PC-9 (cell line): ENCODE measurements around the gene CHST15. TPM values are rescaled to one million over a fixed set of nuclear protein-coding genes. Genes with fewer than 3 reads are reported as not detected.

Source experiments
- BruUV-seq: library from RNA; stranded (reverse); fragments of 400-500 nt; replicated peaks from 2 replicates; lab custom pipeline; 2021; lab: Mats Ljungman, UMichigan
- CTCF ChIA-PET: fragments of 300-600 bp; sonication (Branson Sonifier 250); formaldehyde crosslinking; loops from one replicate; lab custom pipeline; 2022; ENCODE audit warnings: antibody characterized with exemption; lab: Charles Lee
- POLR2A ChIA-PET: fragments of 300-600 bp; sonication (Branson Sonifier 250); formaldehyde crosslinking; loops from one replicate; lab custom pipeline; 2022; ENCODE audit warnings: antibody characterized with exemption; ENCODE audit not compliant: unreplicated experiment; lab: Charles Lee
- DNase-seq, 2 experiments: peaks; one replicate each; pipeline versions ENCODE4 v3.0.0 to v3.0.0-alpha.2; 2015 to 2022; ENCODE audit warnings: mixed read lengths in 1 of 2
- H2AFZ ChIP-seq: fragments of 200-600 bp; sonication (generic); 2 replicates; pipeline ENCODE4 v1.8.1; 2017; ENCODE audit warnings: antibody characterized with exemption
- H3F3A ChIP-seq: fragments of 200-600 bp; sonication (generic); 2 replicates; pipeline ENCODE4 v1.8.1; 2017; ENCODE audit warnings: antibody characterized with exemption, mild to moderate bottlenecking, low read depth; ENCODE audit not compliant: insufficient read depth
- H3K27ac ChIP-seq: fragments of 200-600 bp; sonication (generic); 2 replicates; pipeline ENCODE4 v1.6.1; 2016; ENCODE audit warnings: mixed run types
- H3K27me3 ChIP-seq: fragments of 200-600 bp; sonication (generic); 2 replicates; pipeline ENCODE4 v1.6.1; 2016; ENCODE audit warnings: low read depth, mixed run types; ENCODE audit not compliant: insufficient read depth
- H3K36me3 ChIP-seq: fragments of 200-600 bp; sonication (generic); 2 replicates; pipeline ENCODE4 v1.6.1; 2016; ENCODE audit warnings: low read depth, mixed run types
- H3K4me1 ChIP-seq: fragments of 200-600 bp; sonication (generic); replicated peaks from 2 replicates; pipeline ENCODE4 v1.6.1; 2016; ENCODE audit warnings: mixed run types; ENCODE audit not compliant: insufficient read depth
- H3K4me2 ChIP-seq: fragments of 200-600 bp; sonication (generic); 2 replicates; pipeline ENCODE4 v1.6.1; 2017; ENCODE audit warnings: mixed run types
- H3K4me3 ChIP-seq: fragments of 200-600 bp; sonication (generic); 2 replicates; pipeline ENCODE4 v1.6.1; 2016; ENCODE audit warnings: mixed run types
- H3K79me2 ChIP-seq: fragments of 200-600 bp; sonication (generic); 2 replicates; pipeline ENCODE4 v1.6.1; 2017; ENCODE audit warnings: low read depth, mixed run types
- H3K9me2 ChIP-seq: fragments of 200-600 bp; sonication (generic); 2 replicates; pipeline ENCODE4 v1.8.1; 2017; ENCODE audit warnings: mild to moderate bottlenecking; ENCODE audit not compliant: insufficient read depth
- H3K9me3 ChIP-seq: fragments of 200-600 bp; sonication (generic); 2 replicates; pipeline ENCODE4 v1.8.1; 2016; ENCODE audit warnings: low read depth; ENCODE audit not compliant: insufficient read depth
- H4K20me1 ChIP-seq: fragments of 200-600 bp; sonication (generic); 2 replicates; pipeline ENCODE4 v1.8.1; 2017; ENCODE audit not compliant: insufficient read depth
- CTCF ChIP-seq: fragments of 200-600 bp; sonication (generic); conservative IDR thresholded peaks from 2 replicates; pipeline ENCODE4 v1.6.1; 2017; ENCODE audit warnings: mixed run types, antibody characterized with exemption, mild to moderate bottlenecking, moderate library complexity
- EZH2 ChIP-seq: fragments of 200-600 bp; sonication (generic); IDR thresholded peaks from 2 replicates; pipeline ENCODE4 v1.8.0; 2017; ENCODE audit warnings: antibody characterized with exemption, low read depth
- intact Hi-C: fragments of 100-400 bp; cut with micrococcal nuclease; formaldehyde crosslinking; loops from one replicate; pipeline ENCODE4 v1.10.0; 2022; ENCODE audit not compliant: unreplicated experiment
- total RNA-seq: library from RNA; stranded (reverse); gene quantifications from 2 replicates; pipeline ENCODE4 v1.2.3, GENCODE V29; 2021

Gene CHST15
- total RNA-seq, 1 experiment from 2014 or later, result 24.6 TPM

- POLR2A ChIA-PET, result no interaction called here
- H3K4me3 ChIP-seq, result no peak overlapping the region
- no peaks in the 10 kb centered on the region for H3K4me1 ChIP-seq
- no peaks in the 10 kb centered on the region for H3K9me3 ChIP-seq
- BruUV-seq, result no TSS peak
- no peaks in the 10 kb centered on the region for H3K27me3 ChIP-seq
- DNase-seq, result no peak
- H3F3A ChIP-seq, result no peaks in the 10 kb centered on the region
- H2AFZ ChIP-seq, result no peak overlapping the region
- no peak for TF ChIP-seq EZH2
- no peak for TF ChIP-seq CTCF
- no peak overlapping the region for H3K27ac ChIP-seq
- H3K36me3 ChIP-seq, result 0 out of 2 replicates have a peak, but pooled peaks cover 3% of the 10 kb centered on the region
- H4K20me1 ChIP-seq, result no peaks in the 10 kb centered on the region
- H3K9me2 ChIP-seq, result no peaks in the 10 kb centered on the region
- CTCF ChIA-PET, result no interaction called here
- H3K79me2 ChIP-seq, result no peaks in the 10 kb centered on the region
- H3K4me2 ChIP-seq, result no peak overlapping the region
- intact Hi-C loops, result no loop called here
Observed at GRCh38 chr10:124012991-124013390, 80.4 kb downstream of the CHST15 start.

DNA sequence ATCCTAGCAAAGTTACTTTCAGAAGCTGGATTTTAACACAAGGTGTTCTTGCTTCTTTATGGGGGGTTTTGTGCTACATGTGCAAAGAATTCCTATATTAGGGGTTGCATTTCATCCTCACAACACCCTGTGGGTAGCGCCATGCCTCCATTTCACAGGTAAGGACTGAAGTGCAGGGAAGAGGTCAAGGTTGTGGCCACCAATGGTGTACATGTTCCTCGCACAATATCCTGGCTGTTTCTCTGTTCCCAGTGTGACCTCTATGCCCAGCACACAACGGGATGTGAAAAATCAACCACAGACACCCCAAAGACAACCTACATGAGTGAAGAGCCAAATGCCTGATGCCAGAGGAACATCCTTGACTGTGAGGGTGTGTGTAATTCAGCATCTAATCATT is 80.8 kb downstream of the CHST15 start:
- POLR2A ChIA-PET, result no interaction called here
- TF ChIP-seq CTCF (no peak), EZH2 (no peak)

GRCh38 chr10:124012066-124012465 is 81.3 kb downstream of the CHST15 start:
- Histone ChIP-seq H3K4me2 (no peak overlapping the region), H3F3A (no peaks in the 10 kb centered on the region), H3K36me3 (0 out of 2 replicates have a peak, but pooled peaks cover 3% of the 10 kb centered on the region), H2AFZ (no peak overlapping the region), H3K9me2 (no peaks in the 10 kb centered on the region), H3K27ac (no peak overlapping the region), H3K79me2 (no peaks in the 10 kb centered on the region), H3K4me3 (no peak overlapping the region), H3K4me1 (no peaks in the 10 kb centered on the region), H3K27me3 (no peaks in the 10 kb centered on the region), H3K9me3 (no peaks in the 10 kb centered on the region), H4K20me1 (no peaks in the 10 kb centered on the region)
- no peak for TF ChIP-seq CTCF
- no peak for TF ChIP-seq EZH2
- CTCF ChIA-PET, result no interaction called here
- no peak for DNase-seq
- no TSS peak for BruUV-seq
- intact Hi-C loops, result no loop called here
- POLR2A ChIA-PET, result no interaction called here

More for the DNA sequence above, 80.8 kb downstream of the CHST15 start:
- Histone ChIP-seq H3F3A (no peaks in the 10 kb centered on the region), H3K36me3 (0 out of 2 replicates have a peak, but pooled peaks cover 3% of the 10 kb centered on the region), H2AFZ (no peak overlapping the region), H3K27me3 (no peaks in the 10 kb centered on the region), H3K79me2 (no peaks in the 10 kb centered on the region), H3K4me1 (no peaks in the 10 kb centered on the region), H3K9me3 (no peaks in the 10 kb centered on the region), H3K4me2 (no peak overlapping the region), H3K9me2 (no peaks in the 10 kb centered on the region), H3K27ac (no peak overlapping the region), H4K20me1 (no peaks in the 10 kb centered on the region), H3K4me3 (no peak overlapping the region)
- intact Hi-C loops, result no loop called here
- CTCF ChIA-PET, result no interaction called here
- DNase-seq, result no peak
- no TSS peak for BruUV-seq
